UCSD-AML1 (cell line): ENCODE results near the gene ADIRF.
"Not testable (repeated sequence)": the region's sequence is repeated elsewhere in the genome, so short reads cannot be mapped to it uniquely, and the experiment has no call there.

Experiments used
- DNase-seq: peaks from one replicate; lab custom pipeline; 2025; ENCODE audit not compliant: unreplicated experiment; lab: John Stamatoyannopoulos, UW

The ADIRF gene

GRCh38 chr10:86968271-86968993 lies at the start of gene ADIRF:
ADIRF (plus strand) TSS chr10:86968482; CDS start chr10:86968545, 63 bp downstream.
- DNase-seq = no peak

DNA sequence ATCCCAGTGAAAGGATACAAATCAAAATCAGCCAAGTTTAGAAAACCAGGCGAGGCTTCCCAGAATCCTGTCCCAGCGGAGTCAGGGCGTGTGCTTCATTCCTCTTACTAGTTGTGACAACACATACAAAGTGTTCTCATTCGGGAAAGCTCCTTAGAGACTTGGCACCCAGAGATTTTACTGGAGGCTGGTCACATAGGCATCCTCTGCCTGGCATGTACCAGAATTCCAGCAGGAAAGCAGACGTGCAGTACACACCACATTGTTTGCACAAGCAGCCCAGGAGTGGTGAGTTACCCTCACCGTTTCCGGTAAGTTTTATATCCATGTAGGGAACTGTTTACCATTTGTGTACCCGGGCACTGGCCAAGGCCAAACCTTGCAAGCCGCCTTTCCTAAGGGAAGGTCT lies 45.7 kb upstream of the ADIRF start:
- no peak for DNase-seq

- no peak for DNase-seq
Measured at GRCh38 chr10:86929468-86930380, 38.6 kb upstream of the ADIRF start.

DNA sequence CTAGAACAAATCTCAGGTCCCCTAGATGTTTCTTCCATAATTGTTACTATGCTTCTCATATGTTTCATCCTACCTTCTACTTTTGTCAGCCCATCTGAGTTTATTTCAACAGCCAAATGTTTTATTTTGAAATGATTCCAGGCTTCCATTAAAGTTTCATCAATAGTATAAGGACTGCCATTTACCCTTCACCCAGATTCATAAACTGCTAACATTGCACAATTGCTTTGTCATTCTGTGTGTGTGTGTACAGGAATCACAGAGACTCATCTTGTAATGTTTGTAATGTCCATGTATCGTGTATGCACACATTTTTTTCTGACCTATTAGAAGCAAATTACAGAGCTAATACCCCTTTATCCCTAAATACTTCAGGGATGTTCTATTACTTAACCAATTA lies 36.4 kb upstream of the ADIRF start:
- no peak for DNase-seq

- no peak for DNase-seq
Measured at GRCh38 chr10:86932674-86933073, 35.6 kb upstream of the ADIRF start.

- not testable (repeated sequence) for DNase-seq
Measured at GRCh38 chr10:86934162-86934711, 34.0 kb upstream of the ADIRF start.

DNA sequence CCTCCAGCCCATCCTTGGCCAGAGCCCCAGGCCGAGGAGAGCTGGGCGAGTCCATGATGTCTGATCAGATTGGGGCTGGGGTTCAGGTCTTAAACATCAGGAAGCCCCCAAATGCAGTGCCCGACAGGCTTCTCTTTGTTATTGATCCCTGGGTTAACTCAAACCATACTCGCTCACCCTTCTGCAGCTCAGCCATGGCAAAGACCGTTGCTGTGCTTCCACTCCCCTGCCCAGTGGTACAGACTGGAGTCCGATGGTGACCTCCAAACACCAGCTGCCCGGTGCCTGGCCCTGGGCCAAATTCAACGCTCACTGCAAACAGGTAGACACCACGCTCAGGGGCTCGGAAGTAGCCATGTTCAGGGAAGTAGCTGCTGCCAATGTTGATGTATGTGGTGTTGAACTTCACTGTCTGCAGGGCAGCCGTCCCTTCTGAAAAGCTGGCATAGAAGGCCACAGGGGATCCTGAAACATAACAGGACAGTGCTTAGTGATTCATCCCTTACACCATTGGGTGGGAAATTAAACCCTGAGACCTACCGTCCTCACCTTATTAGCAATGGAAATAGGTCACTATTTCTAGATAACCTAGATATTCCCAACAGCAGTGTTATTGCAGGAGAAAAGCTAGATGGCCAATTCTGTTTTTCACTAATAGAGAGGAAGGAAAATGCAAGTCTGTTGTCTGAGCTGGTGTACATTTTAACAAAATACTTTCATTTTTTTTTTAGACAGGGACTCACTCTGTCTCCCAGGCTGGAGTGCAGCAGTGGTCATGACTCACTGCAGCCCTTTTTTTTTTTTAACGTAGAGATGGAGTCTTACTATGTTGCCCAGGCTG lies 31.4 kb upstream of the ADIRF start:
- DNase-seq = no peak

DNA sequence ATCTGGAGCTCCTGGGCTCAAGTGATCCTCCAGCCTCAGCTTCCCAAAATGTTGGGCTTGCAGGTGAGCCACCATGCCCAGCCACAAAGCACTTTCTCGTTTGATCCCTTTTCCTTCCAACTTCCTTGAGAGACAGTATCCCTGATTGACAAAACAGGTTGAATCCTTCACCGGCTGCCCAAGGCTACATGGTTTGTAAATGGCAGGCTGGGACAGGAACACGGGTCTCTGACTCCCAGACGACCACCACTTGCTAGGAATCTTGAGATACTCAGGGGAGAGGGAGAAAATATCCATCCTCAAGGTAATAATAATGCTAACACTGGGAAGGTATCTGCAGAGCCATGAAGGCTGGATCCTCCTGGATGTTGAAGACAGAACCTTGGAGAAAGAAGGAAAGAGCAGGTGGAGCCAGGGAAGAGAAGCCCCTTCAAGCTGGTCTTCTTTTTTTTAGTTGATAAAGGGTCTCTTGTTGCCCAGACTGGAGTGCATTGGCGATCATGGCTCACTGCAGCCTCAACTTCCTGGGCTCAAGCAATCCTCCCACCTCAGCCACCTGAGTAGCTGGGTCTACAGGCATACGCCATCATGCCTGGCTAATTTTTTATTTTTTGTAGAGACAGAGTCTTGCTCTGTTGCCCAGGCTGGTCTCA lies 30.7 kb upstream of the ADIRF start:
- DNase-seq = no peak

DNA sequence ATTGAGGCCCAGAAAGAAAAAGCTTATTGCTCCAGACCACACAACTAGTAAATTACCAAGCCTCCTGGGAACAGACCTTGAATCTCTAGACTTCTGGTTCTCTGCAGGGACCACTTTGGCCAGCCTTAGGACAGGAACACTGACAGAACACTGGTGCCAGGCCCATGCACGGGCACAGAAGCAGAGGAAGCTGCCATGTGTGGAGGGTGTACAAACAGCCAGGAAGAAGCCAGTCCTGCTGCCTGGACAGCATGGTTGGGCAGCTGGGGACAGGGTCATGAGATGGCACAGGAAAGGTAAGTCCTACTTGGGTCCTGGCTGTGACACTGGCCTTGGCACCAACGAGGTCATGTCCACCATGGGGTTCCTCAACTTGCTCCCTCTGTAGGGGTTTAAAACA lies 30.0 kb upstream of the ADIRF start:
- no peak for DNase-seq

- not testable (repeated sequence) for DNase-seq
Measured at GRCh38 chr10:86940076-86940475, 28.2 kb upstream of the ADIRF start.

- no peak for DNase-seq
Measured at GRCh38 chr10:86940677-86941076, 27.6 kb upstream of the ADIRF start.

DNA sequence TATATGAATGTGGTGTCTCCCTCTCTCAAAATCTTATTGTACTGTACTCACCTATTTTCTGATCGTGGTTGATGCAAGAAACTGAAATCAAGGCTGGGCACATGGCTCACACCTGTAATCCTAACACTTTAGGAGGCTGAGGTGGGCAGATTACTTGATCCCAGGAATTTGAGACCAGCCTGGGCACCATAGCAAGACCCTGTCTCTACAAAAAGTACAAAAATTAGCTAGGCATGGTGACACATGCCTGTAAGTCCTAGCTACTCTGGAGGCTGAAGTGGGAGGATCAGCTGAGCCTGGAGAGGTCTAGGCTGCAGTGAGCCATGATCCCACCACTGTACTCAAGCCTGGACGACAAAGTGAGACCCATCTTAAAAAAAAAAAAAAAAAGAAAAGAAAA lies 26.9 kb upstream of the ADIRF start:
- no peak for DNase-seq

GRCh38 chr10:86941991-86942421 lies 26.3 kb upstream of the ADIRF start:
- no peak for DNase-seq

DNA sequence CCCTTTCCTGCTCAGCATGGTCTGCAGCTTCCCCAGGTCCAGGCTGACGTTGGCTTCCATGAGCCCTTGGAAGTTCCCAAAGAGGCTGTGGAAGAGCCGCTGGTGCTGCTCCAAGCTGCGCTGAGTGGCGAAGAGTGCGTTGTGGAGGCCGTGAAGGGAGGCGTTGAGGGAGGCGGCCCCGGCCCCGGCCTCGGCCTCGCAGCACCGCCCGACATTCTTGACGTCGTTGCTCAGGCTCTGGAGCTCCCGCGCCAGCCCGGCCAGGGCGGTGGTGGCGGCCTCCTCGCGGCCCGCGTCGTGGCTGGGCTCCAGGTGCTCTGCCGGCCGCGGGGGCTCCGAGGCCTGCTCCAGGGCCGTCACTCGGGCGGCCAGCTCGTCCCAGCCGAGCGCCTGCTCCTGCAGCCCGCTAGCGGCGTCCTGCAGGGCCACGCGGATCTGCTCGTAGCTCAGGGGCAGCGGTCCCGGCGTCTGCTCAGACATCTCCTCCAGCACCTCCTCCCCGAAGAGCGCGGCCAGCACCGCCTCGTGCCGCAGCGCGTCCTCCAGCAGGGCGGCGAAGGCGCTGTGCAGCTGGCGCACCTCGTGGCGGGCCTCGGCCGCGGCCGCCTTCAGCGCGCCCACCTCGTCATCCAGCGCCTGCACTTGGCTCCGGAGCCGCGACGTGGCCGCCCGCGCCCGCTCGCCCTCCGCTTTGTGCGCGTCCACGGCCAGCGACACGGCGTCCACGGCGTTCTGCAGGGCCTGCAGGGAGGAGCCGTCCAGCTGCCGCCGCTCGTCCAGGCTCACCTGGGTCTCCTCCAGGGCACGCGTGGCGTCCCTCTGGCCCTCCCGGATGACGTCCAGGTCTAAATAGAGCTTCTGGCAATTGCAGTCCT lies 25.6 kb upstream of the ADIRF start:
- DNase-seq = no peak

GRCh38 chr10:86943316-86944030 lies 24.8 kb upstream of the ADIRF start:
- DNase-seq = no peak

- no peak for DNase-seq
Measured at GRCh38 chr10:86944031-86944419, 24.3 kb upstream of the ADIRF start.

GRCh38 chr10:86944471-86944870 lies 23.8 kb upstream of the ADIRF start:
- DNase-seq = no peak

GRCh38 chr10:86944907-86945306 lies 23.4 kb upstream of the ADIRF start:
- no peak for DNase-seq
